GM12873 (cell line): ENCODE data around the gene EIF2D.

Experiments
- CTCF ChIP-seq: IDR thresholded peaks from 2 replicates; pipeline ENCODE4 v1.5.1; 2012; ENCODE audit warnings: low read depth, mild to moderate bottlenecking, moderate library complexity, low read length, control low read depth; ENCODE audit not compliant: insufficient read depth; ENCODE audit errors: missing control alignments

Gene EIF2D

GRCh38 chr1:206600527-206600926, 11.7 kb downstream of the EIF2D start:
- TF ChIP-seq CTCF, result no peak

- TF ChIP-seq CTCF, result no peak
Measured at GRCh38 chr1:206596319-206596666, 16.0 kb downstream of the EIF2D start.

GRCh38 chr1:206595581-206596318, 16.5 kb downstream of the EIF2D start:
- no peak for TF ChIP-seq CTCF

GRCh38 chr1:206593351-206593925, 18.8 kb downstream of the EIF2D start:
- no peak for TF ChIP-seq CTCF

GRCh38 chr1:206591696-206592095, 20.6 kb downstream of the EIF2D start:
- no peak for TF ChIP-seq CTCF

- TF ChIP-seq CTCF, result no peak
Measured at GRCh38 chr1:206591226-206591625, 21.0 kb downstream of the EIF2D start.

GRCh38 chr1:206590025-206590758, 22.1 kb downstream of the EIF2D start:
- TF ChIP-seq CTCF, result peak; percentile 58
